ENCODE measurements around the gene PHF3.

PHF3 gene

GRCh38 chr6:63764318-63764916 lies 128.8 kb downstream of the PHF3 start:
- DNase-seq (ENCODE audit: low read depth in 2 of 2) = no peak
